HL-60 (cell line): ENCODE measurements around the gene MOGAT3.

ENCODE experiments used
- DNase-seq, 2 experiments: peaks; one replicate each; pipeline ENCODE4 v3.0.0-alpha.2; 2010 to 2020; ENCODE audit warnings: low read depth in 1 of 2, low spot score in 1 of 2
- H3K27ac ChIP-seq: fragments of 250-450 bp; sonication (Bioruptor Pico); replicated peaks from 2 replicates; pipeline ENCODE4 v1.5.1; 2020; ENCODE audit warnings: mild to moderate bottlenecking, moderate library complexity
- H3K27me3 ChIP-seq: fragments of 250-450 bp; sonication (Bioruptor Pico); 2 replicates; pipeline ENCODE4 v1.5.1; 2021; ENCODE audit warnings: mild to moderate bottlenecking, moderate library complexity; ENCODE audit not compliant: insufficient read depth, poor library complexity, severe bottlenecking
- H3K4me3 ChIP-seq: replicated peaks from 2 replicates; pipeline ENCODE4 v1.5.1; 2011; ENCODE audit warnings: mild to moderate bottlenecking, control low read depth, low read length; ENCODE audit not compliant: insufficient read depth
- CTCF ChIP-seq: IDR thresholded peaks from one replicate; pipeline ENCODE4 v1.5.1; 2011; ENCODE audit warnings: low read length, control low read depth, inconsistent platforms; ENCODE audit not compliant: insufficient read depth
- GABPA ChIP-seq: IDR thresholded peaks from 2 replicates; pipeline ENCODE4 v1.6.1; 2012; ENCODE audit warnings: low read depth
- POLR2AphosphoS5 ChIP-seq: IDR thresholded peaks from 2 replicates; pipeline ENCODE4 v1.6.1; 2012; ENCODE audit warnings: low read depth
- REST ChIP-seq: IDR thresholded peaks from 2 replicates; pipeline ENCODE4 v1.6.1; 2012; ENCODE audit warnings: low read depth; ENCODE audit not compliant: insufficient replicate concordance
- SPI1 ChIP-seq: IDR thresholded peaks from 2 replicates; pipeline ENCODE4 v1.6.1; 2012; ENCODE audit warnings: low read depth, mild to moderate bottlenecking, borderline replicate concordance

The MOGAT3 gene

GRCh38 chr7:101235522-101235921, 34.7 kb upstream of the MOGAT3 start:
- Histone ChIP-seq H3K4me3 (no peak overlapping the region), H3K27ac (no peak overlapping the region), H3K27me3 (no peaks in the 10 kb centered on the region)
- TF ChIP-seq CTCF = no peak
- no peak for TF ChIP-seq REST
- TF ChIP-seq GABPA = no peak
- no peak for TF ChIP-seq SPI1
- no peak for TF ChIP-seq POLR2AphosphoS5
- DNase-seq = no peak

GRCh38 chr7:101235050-101235449, 34.2 kb upstream of the MOGAT3 start:
- no peak for TF ChIP-seq GABPA
- no peak for TF ChIP-seq SPI1
- TF ChIP-seq POLR2AphosphoS5 = no peak
- TF ChIP-seq CTCF = no peak
- TF ChIP-seq REST = no peak
- no peak overlapping the region for H3K4me3 ChIP-seq
- no peaks in the 10 kb centered on the region for H3K27me3 ChIP-seq
- H3K27ac ChIP-seq = no peak overlapping the region
- no peak for DNase-seq

- H3K27me3 ChIP-seq = no peaks in the 10 kb centered on the region
- TF ChIP-seq POLR2AphosphoS5 = no peak
- no peak for TF ChIP-seq GABPA
- no peak for TF ChIP-seq CTCF
- no peak for TF ChIP-seq SPI1
- TF ChIP-seq REST = no peak
- H3K4me3 ChIP-seq = no peak overlapping the region
- no peak for DNase-seq
- H3K27ac ChIP-seq = no peak overlapping the region
Observed at GRCh38 chr7:101234636-101235035, 33.8 kb upstream of the MOGAT3 start.
